ENCODE measurements around the gene LPO.

LPO gene

DNA sequence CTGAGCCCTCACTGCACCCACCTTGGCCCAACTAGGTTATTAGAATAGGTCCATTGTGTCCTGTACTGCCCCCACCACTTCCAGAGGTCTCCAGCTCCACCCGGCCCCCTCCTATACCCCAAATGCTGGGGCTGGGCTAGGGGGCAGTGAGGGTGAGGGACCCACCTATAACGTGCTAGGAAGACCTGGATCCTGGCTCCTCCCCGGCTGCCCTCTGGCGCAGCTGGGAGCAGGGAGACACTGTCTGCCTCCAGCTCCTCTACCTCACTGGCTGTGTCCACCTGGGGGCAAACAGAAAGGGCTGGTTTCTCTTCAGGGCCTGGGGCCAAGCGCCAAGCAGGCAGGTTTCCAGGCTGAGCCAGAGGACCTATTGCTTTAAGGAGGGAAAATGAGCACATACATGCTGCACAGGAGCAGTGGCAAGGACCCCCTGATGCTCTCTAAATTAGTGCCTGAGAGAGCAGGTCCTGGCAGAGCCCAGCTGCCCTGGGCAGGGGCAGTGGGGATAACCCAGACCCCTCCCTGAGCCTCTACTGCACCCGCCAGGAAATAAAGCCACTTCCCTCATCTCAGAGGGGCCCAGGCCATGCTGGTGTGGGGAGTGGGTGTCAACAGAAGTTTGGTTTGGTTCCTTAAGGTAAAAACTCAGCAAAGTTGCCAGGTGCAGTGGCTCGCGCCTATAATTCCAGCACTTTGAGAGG is 78.0 kb downstream of the LPO start:
- Histone ChIP-seq H3K36me3 (ENCODE audit: insufficient read depth, low read length) (no peaks in the 10 kb centered on the region; the same call in none of the 2 replicates), H3K4me2 (ENCODE audit: insufficient read depth, low read length) (no peak overlapping the region), H4K20me1 (ENCODE audit: insufficient read depth, low read length) (no peaks in the 10 kb centered on the region), H3K9ac (ENCODE audit: low read depth, low read length) (no peak overlapping the region), H3K27me3 (ENCODE audit: insufficient read depth, low read length, poor library complexity) (no peaks in the 10 kb centered on the region), H3K27ac (ENCODE audit: low read length) (no peak overlapping the region), H3K4me3 (ENCODE audit: low read depth in 1 of 2, low read length in 2 of 2) (no peak overlapping the region), H3K4me1 (ENCODE audit: insufficient read depth, low read length) (no peaks in the 10 kb centered on the region), H2AFZ (ENCODE audit: low read depth, low read length) (no peak overlapping the region), H3K79me2 (ENCODE audit: insufficient read depth, low read length) (no peaks in the 10 kb centered on the region), H3K9me3 (ENCODE audit: insufficient read depth, low read length, severe bottlenecking) (no peaks in the 10 kb centered on the region)
- ATAC-seq (ENCODE audit: insufficient read depth, low read depth) (no peak), DNase-seq (peak; percentile 4)
- TF ChIP-seq, protein P1, sequence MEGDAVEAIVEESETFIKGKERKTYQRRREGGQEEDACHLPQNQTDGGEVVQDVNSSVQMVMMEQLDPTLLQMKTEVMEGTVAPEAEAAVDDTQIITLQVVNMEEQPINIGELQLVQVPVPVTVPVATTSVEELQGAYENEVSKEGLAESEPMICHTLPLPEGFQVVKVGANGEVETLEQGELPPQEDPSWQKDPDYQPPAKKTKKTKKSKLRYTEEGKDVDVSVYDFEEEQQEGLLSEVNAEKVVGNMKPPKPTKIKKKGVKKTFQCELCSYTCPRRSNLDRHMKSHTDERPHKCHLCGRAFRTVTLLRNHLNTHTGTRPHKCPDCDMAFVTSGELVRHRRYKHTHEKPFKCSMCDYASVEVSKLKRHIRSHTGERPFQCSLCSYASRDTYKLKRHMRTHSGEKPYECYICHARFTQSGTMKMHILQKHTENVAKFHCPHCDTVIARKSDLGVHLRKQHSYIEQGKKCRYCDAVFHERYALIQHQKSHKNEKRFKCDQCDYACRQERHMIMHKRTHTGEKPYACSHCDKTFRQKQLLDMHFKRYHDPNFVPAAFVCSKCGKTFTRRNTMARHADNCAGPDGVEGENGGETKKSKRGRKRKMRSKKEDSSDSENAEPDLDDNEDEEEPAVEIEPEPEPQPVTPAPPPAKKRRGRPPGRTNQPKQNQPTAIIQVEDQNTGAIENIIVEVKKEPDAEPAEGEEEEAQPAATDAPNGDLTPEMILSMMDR (IDR thresholded peaks at IDR 0.05; ENCODE audit: borderline replicate concordance, extremely low read depth, low read length, poor library complexity, severe bottlenecking) = no peak
- TF ChIP-seq EZH2 (IDR thresholded peaks at IDR 0.05; ENCODE audit: borderline replicate concordance, low read depth, low read length, severe bottlenecking) = no peak

DNA sequence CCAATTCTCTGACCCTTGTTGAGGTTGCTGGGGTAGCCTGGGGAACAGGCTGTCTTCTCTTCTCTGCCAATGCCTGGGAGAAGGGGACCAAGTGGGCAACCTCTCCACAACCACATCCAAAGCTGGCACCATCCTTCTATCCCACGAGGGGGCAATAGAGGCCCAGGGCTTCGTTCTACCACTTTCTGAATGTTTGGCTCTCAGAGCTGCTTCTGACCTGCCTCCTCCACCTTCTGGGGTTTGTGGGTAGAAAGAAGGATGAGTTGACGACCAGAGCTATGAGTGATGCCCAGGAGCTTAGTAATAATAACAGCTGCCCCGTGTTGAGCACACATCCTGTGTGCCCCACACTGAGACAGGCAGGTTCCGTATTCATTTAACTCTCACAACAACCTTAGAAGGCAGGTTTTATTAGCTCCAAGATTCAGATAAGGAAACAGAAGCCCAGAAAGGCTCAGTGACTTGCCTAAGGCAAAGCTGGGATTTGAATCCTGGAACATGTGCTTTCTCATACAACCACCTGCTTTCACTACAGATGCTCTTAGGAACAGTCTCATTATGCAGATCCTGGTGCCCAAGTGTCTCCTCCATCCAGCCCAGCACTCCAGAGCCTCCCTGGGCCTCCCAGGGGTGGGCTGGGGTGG is 79.2 kb downstream of the LPO start:
- H4K20me1 ChIP-seq (ENCODE audit: insufficient read depth, low read length) = no peaks in the 10 kb centered on the region; the same call in 1 of the 2 replicates
- DNase-seq (peak; percentile 59), ATAC-seq (ENCODE audit: insufficient read depth, low read depth) (peak; percentile 59)
- TF ChIP-seq EZH2 (IDR thresholded peaks at IDR 0.05; ENCODE audit: borderline replicate concordance, low read depth, low read length, severe bottlenecking) = no peak
- TF ChIP-seq, protein P1 (IDR thresholded peaks at IDR 0.05; ENCODE audit: borderline replicate concordance, extremely low read depth, low read length, poor library complexity, severe bottlenecking) = peak; percentile 63
- no peak overlapping the region for H3K4me3 ChIP-seq (ENCODE audit: low read depth in 1 of 2, low read length in 2 of 2)
- no peak overlapping the region for H3K9ac ChIP-seq (ENCODE audit: low read depth, low read length)
- H3K79me2 ChIP-seq (ENCODE audit: insufficient read depth, low read length) = no peaks in the 10 kb centered on the region
- H3K27ac ChIP-seq (ENCODE audit: low read length) = no peak overlapping the region
- H3K4me1 ChIP-seq (ENCODE audit: insufficient read depth, low read length) = no peaks in the 10 kb centered on the region
- no peaks in the 10 kb centered on the region for H3K9me3 ChIP-seq (ENCODE audit: insufficient read depth, low read length, severe bottlenecking)
- no peak overlapping the region for H2AFZ ChIP-seq (ENCODE audit: low read depth, low read length)
- H3K36me3 ChIP-seq (ENCODE audit: insufficient read depth, low read length) = peaks cover 7% of the 10 kb centered on the region
- H3K27me3 ChIP-seq (ENCODE audit: insufficient read depth, low read length, poor library complexity) = no peaks in the 10 kb centered on the region
- H3K4me2 ChIP-seq (ENCODE audit: insufficient read depth, low read length) = no peak overlapping the region

DNA sequence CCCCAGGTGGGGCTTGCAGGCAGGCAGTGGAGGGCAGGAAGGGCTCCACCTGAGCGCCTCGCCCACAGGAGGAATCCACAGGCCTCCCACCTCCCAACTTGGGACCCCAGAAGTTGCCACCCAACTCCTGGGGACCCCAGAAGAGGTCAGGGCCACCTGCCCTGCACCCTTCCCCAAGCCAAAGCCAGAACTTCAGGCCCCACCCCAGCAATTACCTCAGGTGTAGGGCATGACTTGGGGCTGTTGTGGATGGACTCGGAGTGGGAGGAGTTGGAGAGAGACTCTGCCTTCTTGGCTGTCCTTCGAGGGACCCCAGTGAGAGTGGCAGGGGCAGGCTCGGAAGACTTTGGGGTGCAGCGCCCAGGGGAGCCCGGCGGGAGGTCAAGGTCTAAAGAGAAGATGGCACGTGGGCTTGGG is 79.7 kb downstream of the LPO start:
- H3K4me2 ChIP-seq (ENCODE audit: insufficient read depth, low read length) = no peak overlapping the region
- no peak for TF ChIP-seq EZH2 (IDR thresholded peaks at IDR 0.05; ENCODE audit: borderline replicate concordance, low read depth, low read length, severe bottlenecking)
- TF ChIP-seq, protein P1 (IDR thresholded peaks at IDR 0.05; ENCODE audit: borderline replicate concordance, extremely low read depth, low read length, poor library complexity, severe bottlenecking) = no peak
- H2AFZ ChIP-seq (ENCODE audit: low read depth, low read length) = no peak overlapping the region
- H3K4me1 ChIP-seq (ENCODE audit: insufficient read depth, low read length) = no peaks in the 10 kb centered on the region
- no peak overlapping the region for H3K9ac ChIP-seq (ENCODE audit: low read depth, low read length)
- no peaks in the 10 kb centered on the region for H3K9me3 ChIP-seq (ENCODE audit: insufficient read depth, low read length, severe bottlenecking)
- no peaks in the 10 kb centered on the region for H3K27me3 ChIP-seq (ENCODE audit: insufficient read depth, low read length, poor library complexity)
- H3K4me3 ChIP-seq (ENCODE audit: low read depth in 1 of 2, low read length in 2 of 2) = no peak overlapping the region
- ATAC-seq (ENCODE audit: insufficient read depth, low read depth) (no peak), DNase-seq (no peak)
- H3K27ac ChIP-seq (ENCODE audit: low read length) = no peak overlapping the region
- H3K79me2 ChIP-seq (ENCODE audit: insufficient read depth, low read length) = no peaks in the 10 kb centered on the region
- no peaks in the 10 kb centered on the region; the same call in 1 of the 2 replicates for H4K20me1 ChIP-seq (ENCODE audit: insufficient read depth, low read length)
- H3K36me3 ChIP-seq (ENCODE audit: insufficient read depth, low read length) = peaks cover 13% of the 10 kb centered on the region
